ENCODE results near the gene NTMT2.
"Not testable (repeated sequence)": the region's sequence is repeated elsewhere in the genome, so short reads cannot be mapped to it uniquely, and the experiment has no call there.

NTMT2 gene

DNA sequence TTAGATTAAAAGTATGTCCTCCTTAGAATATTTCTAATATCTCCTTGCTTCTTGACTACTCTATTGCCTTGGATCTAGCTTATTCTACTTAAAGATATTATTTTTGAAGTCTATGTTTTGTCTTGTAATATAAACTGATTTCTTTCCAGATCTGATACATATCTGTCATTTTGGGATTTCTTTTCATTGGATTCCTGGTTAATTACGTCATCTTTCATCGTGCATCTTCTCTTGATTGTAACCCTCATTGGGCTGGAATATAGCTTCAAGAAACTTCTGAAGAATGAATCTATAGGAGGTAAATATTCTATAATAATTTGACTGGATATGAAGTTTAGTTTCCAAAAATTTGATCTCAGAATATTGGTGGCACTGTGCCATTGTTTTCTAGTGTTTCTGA is 12.1 kb downstream of the NTMT2 start:
- DNase-seq, result no peak

DNA sequence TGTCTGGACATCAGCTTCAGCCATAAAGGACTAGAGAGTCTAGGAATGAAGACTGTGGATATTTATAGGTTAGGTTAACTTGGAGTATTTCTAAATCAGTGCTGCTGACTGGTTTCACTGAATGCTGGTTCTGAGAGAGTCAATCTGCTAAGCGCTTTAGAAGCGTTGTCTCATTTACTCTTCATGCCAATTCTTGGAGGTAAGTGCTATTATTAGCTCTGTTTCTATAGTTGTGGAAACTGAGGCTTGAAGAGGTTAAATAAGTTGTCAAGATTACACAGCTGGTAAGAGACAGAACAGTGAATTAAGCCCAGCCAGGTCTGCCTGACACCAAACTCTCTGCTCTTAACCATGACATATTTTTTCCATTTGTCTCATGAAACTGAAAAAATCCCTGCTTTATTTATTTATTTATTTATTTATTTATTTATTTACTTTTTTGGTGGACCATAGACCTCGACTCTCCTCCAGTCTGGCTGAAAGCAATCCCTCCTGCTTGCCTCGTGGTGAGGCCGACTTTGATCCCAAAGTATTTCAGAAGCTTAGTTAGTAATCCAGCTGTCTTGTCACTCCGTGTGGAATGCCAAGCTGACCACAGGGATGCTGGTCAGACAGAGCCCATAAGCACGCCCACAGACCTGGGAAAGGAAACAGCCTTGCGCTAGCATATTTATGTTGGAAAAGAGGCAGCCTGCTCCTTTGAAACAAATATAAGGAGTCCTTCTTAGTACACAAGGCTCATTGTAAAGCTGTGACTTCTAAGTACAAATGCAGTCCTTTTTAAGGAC is 16.9 kb downstream of the NTMT2 start:
- DNase-seq, result no peak

DNA sequence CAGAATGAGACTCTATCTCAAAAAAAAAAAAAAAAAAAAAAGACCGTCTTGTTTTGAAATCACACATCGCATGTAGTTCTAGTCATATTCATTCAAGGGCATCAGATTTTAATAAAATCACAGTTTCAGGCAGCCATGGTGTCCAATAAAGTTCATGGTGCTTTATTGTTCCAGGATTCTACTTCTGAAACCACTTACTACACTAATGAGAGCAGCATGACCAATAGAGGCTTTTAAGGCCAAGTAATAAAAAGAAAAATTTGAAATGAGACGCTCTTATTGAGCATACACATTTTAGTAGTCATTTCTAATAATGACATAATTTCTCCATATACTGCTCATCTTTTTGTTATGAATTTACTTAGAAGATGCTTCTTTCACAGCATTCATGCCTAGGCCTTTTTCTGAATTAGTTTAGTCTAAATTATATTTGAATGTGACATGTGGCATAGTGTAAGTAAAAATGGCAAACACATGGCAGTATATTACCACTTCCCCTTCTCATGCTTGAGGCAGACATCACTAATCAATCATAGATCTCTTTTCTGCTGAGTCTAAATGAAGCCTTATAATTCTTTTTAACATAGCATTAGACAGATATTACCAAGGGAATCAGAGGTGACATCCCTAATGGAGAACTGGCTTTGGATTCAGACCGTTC is 18.5 kb downstream of the NTMT2 start:
- no peak for DNase-seq

DNA sequence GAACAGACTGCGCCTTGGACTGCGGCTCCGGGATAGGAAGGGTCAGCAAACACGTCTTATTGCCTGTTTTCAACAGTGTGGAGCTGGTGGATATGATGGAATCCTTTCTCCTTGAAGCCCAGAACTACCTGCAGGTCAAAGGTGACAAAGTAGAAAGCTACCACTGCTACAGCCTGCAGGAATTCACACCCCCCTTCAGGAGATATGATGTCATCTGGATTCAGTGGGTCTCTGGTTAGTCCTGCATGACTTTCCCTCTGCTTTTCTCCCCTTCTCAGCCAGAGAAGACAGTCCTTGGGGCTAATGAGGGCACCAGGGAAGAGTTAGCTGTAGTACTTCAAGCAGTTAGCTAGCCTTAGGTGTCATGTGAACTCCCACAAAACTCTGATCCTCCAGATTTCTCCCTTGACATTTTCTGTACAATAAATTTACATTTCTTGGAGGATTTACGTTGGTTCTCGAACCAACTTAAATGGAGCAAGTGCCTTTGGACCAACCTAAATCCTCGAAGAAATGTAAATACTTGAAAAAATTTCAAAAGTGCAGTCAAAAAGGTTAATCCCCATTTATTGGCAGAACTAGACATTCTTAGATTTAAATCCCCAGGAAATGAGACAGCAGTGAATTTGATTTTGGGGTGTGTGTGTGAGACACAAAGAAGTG is 20.9 kb downstream of the NTMT2 start:
- no peak for DNase-seq

DNA sequence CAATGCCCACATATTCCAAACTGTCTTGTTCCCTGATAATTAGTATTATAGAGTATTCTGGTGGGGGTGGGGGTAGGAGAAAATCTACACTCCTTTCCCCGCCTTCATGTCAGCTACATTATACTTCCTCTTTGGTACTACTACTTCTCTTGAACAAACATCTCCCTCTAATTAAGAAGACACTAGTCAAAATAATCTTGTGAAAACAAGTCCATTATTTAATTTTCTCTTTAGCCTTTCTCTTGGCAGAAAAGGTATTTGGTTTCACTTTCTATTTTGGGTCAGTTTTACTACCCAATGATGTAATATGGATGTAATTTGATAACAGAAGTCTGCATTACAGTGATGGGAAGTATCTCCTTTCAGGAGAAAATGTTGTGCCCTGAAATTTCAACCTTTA is 22.5 kb downstream of the NTMT2 start:
- DNase-seq, result no peak

DNA sequence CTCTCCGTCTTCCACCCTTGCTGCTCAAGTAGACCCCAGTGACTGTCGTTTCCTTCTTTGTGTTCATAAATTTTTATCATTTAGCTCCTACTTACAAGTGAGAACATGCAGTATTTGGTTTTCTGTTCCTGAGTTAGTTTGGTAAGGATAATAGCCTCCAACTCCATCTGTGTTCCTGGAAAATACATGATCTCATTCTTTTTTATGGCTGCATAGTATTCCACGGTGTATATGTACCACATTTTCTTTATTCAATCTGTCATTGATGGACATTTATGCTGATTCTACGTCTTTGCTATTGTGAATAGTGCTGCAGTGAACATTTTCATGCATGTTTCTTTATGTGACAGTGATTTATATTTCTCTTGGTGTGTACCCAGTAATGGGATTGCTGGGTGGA is 24.8 kb downstream of the NTMT2 start:
- DNase-seq, result not testable (repeated sequence)

DNA sequence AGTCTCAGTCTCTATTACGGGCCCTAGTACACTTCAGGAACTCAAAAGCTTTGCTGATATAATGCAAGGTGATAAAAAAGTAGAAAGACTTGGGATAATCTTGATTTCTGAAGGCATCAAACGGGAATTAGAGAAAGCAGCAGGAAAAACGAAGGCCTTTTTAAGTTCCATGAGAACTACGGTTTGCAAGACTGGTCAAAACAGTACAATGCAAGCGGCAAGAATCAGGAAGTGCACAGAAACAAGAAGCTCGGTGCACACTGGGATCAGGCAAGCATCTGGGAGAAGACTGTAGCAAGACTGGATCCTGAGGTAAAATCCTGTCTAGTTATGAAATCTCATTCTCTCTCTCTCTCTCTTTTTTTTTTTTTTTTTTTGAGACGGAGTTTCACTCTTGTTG is 28.6 kb downstream of the NTMT2 start:
- DNase-seq, result no peak

DNA sequence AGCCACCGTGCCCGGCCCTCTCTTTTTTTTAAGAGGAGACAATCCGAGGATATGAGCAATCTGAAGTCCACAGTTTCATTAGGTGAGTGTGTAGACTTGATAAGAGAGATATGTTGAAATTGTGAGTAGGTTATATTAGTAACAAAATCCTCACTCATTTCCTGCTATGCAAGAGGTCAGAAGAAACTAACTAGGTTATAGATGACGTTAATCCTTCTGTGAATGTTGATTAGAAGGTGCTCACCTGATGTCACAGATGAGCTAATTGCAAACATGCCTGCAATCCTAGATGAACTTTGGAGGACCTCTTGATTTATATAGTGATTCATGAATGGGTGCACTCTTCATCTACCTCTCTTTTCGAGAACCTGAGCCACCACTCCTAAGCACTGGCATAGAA is 29.3 kb downstream of the NTMT2 start:
- DNase-seq, result no peak

DNA sequence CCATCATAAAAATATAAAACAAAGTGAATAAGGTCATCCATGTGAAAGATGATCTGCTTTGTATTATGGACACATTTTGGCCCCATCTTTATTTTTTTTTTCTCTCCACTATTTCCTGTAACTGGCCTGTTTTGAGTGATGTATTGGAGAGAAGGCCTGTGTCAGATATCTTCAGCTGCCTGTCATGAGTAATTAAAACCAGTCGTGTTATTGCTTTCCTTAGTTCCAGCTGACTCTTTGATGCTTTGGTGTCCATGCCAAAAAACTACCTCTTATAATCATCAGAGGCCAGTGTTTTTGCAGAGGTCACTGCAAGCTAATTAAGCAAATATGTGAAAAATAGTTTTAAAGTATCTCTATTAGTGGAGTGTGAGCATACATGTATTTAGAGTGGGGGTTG is 29.7 kb downstream of the NTMT2 start:
- DNase-seq, result no peak

DNA sequence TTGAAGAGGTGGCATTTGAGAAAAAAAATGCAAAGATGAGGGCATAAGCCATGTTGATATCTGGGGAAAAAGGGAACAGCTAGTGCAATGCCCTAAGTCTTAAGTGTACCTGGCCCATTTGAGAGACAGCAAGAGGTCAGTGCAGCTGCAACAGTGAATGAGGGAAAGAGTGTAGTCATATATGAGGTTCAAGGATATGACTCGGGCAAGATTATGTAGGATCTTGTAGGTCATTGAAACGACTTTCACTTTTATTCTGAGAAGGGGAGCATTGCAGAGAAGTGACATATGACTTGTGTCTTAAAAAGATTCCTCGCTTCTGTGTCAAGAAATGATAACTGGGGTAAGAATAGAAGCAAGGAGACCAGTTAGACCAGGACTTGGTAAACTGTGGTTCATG is 31.0 kb downstream of the NTMT2 start:
- no peak for DNase-seq

DNA sequence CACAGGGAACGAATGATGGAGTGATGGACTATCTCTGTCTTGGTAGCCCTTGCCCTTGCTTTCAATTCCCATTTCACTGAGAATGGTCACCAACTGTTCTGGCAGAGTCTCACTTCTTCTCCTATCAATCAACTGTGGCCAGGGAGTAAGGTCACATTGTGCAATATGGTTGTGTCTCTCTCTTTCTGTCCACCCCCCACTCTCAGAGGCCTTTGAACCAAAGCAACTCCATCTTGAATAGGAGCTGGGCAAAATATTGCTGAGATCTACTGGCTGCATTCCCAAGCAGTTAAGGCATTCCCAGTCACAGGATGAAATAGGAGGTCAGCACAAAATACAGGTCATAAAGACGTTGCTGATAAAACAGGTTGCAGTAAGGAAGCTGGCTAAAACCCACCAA is 36.7 kb downstream of the NTMT2 start:
- no peak for DNase-seq

DNA sequence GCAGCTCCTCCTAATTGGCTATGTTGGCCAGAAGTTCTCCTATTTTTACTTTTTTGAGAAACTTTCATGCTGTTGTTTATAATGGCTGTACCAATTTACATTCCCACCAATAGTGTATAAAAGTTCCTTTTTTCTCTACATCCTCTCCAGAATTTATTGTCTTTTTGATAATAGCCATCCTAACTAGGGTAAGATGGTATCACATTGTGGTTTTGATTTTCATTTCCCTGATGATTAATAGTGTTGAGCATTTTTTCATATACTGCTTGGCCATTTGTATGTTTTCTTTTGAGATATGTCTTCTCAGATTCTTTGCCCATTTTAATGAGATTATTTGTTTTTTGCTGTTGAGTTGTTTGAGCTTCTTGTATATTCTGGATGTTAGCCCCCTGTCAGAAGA is 46.8 kb downstream of the NTMT2 start:
- DNase-seq, result no peak

DNA sequence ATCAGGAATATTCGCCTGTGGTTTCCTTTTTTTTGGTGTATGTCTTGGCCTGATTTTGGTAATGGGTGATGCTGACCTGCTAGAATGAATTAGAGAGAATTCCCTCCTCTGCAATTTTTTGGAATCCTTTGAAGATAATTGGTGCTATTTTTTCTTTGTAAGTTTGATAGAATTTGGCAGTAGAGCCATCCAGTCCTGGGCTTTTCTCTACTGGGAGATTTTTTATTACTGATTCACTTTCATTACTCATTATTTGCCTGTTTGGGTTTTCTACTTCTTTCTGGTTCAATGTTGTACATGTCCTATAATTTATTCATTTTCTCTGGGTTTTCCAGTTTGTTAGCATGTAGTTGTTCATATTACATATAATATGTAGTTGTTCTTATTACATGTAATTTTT is 48.7 kb downstream of the NTMT2 start:
- no peak for DNase-seq

DNA sequence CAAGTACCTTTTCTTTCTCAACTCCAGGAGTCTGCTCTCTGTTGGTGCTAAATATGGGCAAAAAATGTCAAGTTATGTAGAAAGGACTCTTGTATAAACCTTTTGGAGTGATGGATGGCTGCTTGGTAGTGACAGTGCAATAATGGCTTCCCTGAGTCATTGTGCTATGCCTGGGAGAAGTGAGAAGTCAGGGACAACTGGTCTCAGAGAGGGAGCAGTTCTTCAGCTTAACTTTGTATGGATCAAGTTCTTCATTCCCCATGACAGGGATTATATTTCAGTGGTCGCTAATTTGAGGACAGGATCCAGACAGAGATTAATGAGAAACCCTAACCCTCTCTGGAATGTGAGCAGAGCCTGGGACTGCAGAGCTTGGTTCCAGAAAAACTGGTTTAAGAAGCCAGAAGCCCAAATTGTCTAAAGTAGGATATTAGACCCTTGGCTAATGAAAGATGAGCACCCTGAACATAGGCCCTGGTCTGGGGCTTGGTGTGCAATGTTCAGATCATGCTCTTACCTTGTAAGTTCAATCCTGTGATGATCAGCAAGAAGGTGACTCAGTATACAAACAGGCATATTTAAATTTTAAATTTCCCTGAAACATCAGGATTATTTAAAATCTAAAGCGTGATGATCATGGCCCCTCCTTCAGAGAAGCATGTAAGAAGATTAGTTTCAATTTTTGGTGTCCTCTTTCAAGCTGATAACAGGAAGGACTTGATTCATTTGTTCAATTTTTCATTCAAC is 50.9 kb downstream of the NTMT2 start:
- DNase-seq, result no peak

DNA sequence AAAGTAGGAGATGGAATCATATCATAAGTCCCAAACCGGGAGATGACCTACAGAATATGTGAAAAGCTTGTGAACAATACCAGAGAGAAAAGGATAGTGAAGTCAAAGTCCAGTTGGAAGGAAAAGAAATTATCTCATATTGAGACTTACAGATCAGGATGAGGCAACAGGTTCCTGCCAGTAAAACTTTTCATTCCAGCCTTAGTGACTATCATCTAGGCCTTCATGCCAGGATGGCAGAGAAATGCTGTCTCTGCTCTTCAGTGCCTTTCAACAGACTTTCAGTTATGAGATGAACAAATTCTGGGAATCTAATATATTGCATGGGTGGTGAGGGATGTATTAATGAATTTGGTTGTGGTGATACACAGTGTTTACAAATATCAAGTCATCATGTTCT is 52.3 kb downstream of the NTMT2 start:
- no peak for DNase-seq

DNA sequence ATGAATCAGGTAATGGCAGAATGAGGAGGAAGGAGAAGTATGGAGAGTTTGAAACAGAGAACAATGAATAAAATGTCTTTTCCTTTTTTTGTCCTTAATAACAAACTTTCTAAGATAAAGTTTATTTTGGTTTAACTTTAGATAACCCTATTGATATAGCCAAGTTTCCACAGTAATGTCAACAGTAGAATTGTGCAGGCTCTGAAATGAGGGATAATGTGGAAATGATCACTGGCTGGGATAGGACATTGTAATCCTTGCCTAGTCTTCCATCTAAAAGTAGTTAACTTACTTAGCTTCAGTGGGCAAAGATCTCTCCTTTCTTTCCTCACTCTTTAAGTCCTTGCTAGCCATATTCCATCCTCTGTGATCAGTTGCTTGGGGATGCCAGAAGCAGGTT is 52.8 kb downstream of the NTMT2 start:
- no peak for DNase-seq

DNA sequence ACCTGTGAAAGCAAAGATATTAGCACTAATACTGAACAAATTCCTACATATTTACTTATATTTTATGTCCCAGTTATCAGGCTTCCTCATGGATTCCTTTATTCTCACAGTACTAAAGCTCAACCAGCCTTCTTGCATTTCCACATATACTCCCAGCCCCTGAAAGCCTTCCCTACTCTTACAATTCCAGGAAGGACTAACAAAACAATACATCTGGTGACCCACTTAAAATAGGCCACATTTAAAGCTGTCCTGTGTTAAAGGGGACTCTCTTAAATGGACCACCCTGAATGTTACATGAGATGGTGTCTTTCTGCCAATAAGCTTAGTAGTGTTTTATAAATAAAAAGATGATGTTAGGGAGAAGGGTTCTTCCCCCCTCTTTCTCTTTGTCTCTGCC is 54.4 kb downstream of the NTMT2 start:
- no peak for DNase-seq

DNA sequence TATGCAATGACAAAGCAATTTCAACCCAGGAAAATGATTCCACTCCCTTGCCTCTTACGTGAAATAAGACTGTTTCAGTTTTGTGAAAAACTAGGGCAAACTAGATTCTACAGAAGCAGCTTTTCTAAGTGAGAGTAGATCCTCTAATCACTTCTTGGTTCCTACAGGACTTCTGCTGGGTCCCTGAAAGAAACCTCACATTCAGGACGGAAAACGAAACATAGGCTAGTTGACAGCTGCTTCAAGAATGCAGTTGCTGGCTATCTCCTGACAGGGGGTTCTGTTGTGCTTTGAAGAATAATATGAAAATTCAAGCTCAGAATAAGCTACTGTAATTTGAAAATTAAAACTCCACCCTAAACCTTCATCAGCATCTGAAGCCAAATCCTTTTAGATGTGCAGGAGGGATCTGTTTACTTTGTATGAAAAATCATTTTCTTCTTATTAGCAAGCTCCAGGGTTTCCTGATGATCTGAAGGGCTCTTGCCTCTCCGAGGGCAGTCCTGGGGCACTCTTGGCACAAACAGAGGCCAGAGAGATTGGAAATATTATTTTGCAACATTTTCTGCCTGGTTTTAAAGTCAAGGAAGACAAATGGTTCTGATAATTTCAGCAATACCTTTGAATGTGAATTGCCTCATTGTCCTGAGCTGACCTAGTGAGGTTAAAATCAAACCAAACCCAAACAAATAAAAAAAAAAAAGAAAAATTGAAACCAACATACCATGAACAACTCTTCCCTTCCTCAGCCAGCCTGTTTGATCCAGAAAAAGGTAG is 55.0 kb downstream of the NTMT2 start:
- DNase-seq, result no peak

DNA sequence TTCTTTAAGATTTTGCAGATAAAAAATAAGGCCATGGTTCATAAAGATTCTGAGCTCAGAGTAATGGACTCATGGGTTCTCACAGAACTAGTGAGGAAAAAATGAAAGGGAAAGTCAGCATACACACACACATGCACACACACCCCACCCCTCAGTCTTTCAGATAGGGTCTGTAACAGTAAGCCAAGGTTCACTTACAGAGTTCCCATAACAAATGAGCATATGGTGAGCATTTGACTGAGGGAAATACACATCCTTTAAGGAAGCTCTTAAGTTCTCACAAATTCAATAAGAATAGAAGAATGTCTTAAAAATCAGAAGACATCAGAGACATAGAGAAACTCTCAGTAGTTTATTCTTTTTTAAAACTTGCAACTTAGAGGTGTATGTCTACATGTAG is 57.9 kb downstream of the NTMT2 start:
- no peak for DNase-seq

DNA sequence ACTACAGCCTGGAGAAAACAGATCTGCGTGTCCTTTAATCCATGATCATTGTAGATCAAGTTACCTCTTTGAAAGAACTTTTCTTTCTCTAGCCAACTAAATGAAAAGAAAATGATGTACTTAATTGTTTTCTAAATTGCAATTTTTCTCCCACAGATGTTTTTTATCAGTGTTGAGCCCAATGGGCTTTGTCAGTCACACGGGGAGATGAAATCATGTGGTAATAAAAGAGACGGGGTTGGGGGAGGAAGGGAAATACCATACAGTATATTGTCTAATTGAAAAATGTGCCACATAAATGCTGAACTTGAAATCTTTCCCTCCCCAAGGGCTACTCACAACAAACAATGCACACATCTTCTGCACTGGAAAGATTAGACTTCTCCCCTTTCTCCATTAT is 58.4 kb downstream of the NTMT2 start:
- DNase-seq, result no peak

DNA sequence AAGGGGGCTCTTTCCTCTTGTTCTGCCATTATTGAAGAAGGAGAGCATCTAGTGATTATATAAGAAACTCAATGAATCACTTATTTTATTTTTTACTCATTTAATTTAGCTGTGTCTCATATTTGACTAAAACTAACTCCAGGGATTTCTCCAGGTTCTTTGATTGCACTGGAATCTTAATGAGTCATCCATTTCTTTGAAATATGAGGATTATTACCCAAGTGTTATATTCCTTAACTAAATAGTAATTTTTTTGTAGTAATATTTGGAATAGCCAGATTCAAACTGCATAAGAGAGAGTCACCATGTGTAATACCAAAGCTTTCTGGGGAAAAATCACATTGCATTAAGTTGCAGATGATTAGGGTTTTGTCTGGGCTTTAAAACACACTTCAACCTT is 59.5 kb downstream of the NTMT2 start:
- DNase-seq, result no peak

DNA sequence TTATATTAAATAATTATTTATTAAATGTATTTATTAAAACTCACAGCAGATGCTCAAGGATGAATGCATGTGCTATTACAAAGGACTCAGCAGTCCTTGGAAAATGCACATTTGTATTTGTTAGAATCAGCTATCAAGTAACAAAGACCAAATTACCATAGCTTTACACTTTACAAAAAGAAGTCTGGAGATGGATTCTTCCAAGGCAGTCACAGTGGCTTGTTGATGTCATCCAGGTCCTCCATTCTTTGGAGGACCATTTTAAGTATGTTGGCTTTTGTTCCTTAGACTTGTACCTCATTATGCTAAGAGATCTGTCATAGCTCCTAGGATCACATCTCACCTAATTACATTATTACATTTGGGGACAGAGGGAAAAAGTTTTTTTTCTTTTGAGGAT is 63.4 kb downstream of the NTMT2 start:
- no peak for DNase-seq

DNA sequence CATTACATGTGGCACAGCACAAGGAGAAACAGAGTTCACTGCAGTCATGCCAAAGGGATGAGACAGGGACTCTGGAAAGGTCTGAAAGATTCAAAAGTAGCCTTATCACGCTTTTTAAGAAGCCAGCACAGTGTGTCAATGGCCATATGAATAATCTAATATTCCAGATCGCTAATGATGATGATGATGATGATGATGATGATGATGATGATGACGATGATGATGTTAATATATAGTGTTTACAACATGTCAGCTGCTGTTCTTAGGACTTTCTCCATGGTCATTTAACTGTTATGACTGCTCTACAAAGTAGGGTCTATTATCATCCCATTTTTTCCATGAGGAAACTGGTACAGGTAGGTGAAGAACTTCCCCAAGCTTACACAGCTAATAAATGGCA is 64.4 kb downstream of the NTMT2 start:
- DNase-seq, result no peak
